ENCODE measurements around the gene KIF6. TPM values are rescaled to one million over a fixed set of nuclear protein-coding genes. Genes with fewer than 3 reads are reported as not detected.

The KIF6 gene
- polyA plus RNA-seq, 2 of the 4 experiments (the other 2 are of a cell fraction) = 0.05 to 0.39 TPM

GRCh38 chr6:39347206-39347605, 378.0 kb downstream of the KIF6 start:
- ChIA-PET CTCF (interaction anchor here (0.5 to 2.0 kb wide), 7 partner anchors 9 to 1728 kb away, joined by 3 to 7 read pairs (median 4); no protein-coding TSS in a partner anchor), POLR2A (no interaction called here)
- FAIRE-seq = no peak
- Histone ChIP-seq H3K27ac (no peak overlapping the region), H3K9me3 (no peaks in the 10 kb centered on the region), H3K4me3 (no peak overlapping the region), H3K4me1 (no peaks in the 10 kb centered on the region), H3K4me2 (no peak overlapping the region)
- TF ChIP-seq HDAC2 (IDR thresholded peaks at IDR 0.05) = no peak
- TF ChIP-seq HMGXB4 (CRISPR knock-in tag; IDR thresholded peaks at IDR 0.05; ENCODE audit: borderline replicate concordance) = no peak
- no peak for TF ChIP-seq BCL3 (IDR thresholded peaks at IDR 0.05)
- no peak for TF ChIP-seq JUNB (IDR thresholded peaks at IDR 0.05)
- no peak for TF ChIP-seq SREBF2 (IDR thresholded peaks at IDR 0.05)
- TF ChIP-seq ZNF302 (CRISPR knock-in tag; IDR thresholded peaks at IDR 0.05) = no peak
- no peak for TF ChIP-seq CHD2 (IDR thresholded peaks at IDR 0.05; ENCODE audit: low read length, partially characterized antibody)
- TF ChIP-seq HOXB13 (CRISPR knock-in tag; IDR thresholded peaks at IDR 0.05; ENCODE audit: low read depth) = no peak
- TF ChIP-seq FOXS1 (CRISPR knock-in tag; IDR thresholded peaks at IDR 0.05) = no peak
- 72% methylated on average over 4 of the region's 6 CpGs for WGBS (ENCODE audit: missing lambda C conversion rate)
- no peak for ATAC-seq
- DNase-seq (ENCODE audit: low read depth in 1 of 2, low spot score in 1 of 2) = no peak

GRCh38 chr6:39344821-39345280, 380.4 kb downstream of the KIF6 start:
- H3K4me2 ChIP-seq = no peak overlapping the region
- DNase-seq (ENCODE audit: low read depth in 1 of 2, low spot score in 1 of 2) = no peak
- no peak for ATAC-seq
- ChIA-PET CTCF (no interaction called here), POLR2A (no interaction called here)
- H3K27ac ChIP-seq = no peak overlapping the region
- TF ChIP-seq ATOH8 (CRISPR knock-in tag; IDR thresholded peaks at IDR 0.05; ENCODE audit: low read depth) = no peak
- no peak for TF ChIP-seq HOXB13 (CRISPR knock-in tag; IDR thresholded peaks at IDR 0.05; ENCODE audit: low read depth)
- no peaks in the 10 kb centered on the region for H3K9me3 ChIP-seq
- WGBS (ENCODE audit: missing lambda C conversion rate) = 37% methylated on average over 4 of the region's 7 CpGs
- no peaks in the 10 kb centered on the region for H3K4me1 ChIP-seq
- FAIRE-seq = no peak
- H3K4me3 ChIP-seq = no peak overlapping the region

- ATAC-seq = no peak
- no peak for FAIRE-seq
- H3K4me3 ChIP-seq = no peak overlapping the region
Measured at GRCh38 chr6:39343396-39343870, 381.8 kb downstream of the KIF6 start.

More at GRCh38 chr6:39343396-39343870, 381.8 kb downstream of the KIF6 start:
- H3K4me2 ChIP-seq = no peak overlapping the region
- no peak overlapping the region for H3K27ac ChIP-seq
- H3K4me1 ChIP-seq = no peaks in the 10 kb centered on the region
- H3K9me3 ChIP-seq = no peaks in the 10 kb centered on the region
- ChIA-PET CTCF (no interaction called here), POLR2A (no interaction called here)
- 37% methylated on average over 7 of the region's 9 CpGs for WGBS (ENCODE audit: missing lambda C conversion rate)
- no peak for DNase-seq (ENCODE audit: low read depth in 1 of 2, low spot score in 1 of 2)
- TF ChIP-seq ATOH8 (CRISPR knock-in tag; IDR thresholded peaks at IDR 0.05; ENCODE audit: low read depth) (no peak), HOXB13 (CRISPR knock-in tag; IDR thresholded peaks at IDR 0.05; ENCODE audit: low read depth) (no peak), RNF2 (IDR thresholded peaks at IDR 0.05; ENCODE audit: borderline replicate concordance, low read depth) (no peak), JUN (IDR thresholded peaks at IDR 0.05) (no peak), FOSB (CRISPR knock-in tag; IDR thresholded peaks at IDR 0.05) (no peak), CBX2 (IDR thresholded peaks at IDR 0.05; ENCODE audit: borderline replicate concordance, low read depth) (no peak), CBX8 (IDR thresholded peaks at IDR 0.05) (no peak), POLR2AphosphoS2 (conservative IDR thresholded peaks at IDR 0.05; ENCODE audit: low read length) (no peak), E2F6 (IDR thresholded peaks at IDR 0.05; ENCODE audit: borderline replicate concordance, low read depth) (no peak), RCOR1 (IDR thresholded peaks at IDR 0.05; ENCODE audit: low read depth, low read length) (no peak), ZC3H11A (IDR thresholded peaks at IDR 0.05) (no peak), ZNF302 (CRISPR knock-in tag; IDR thresholded peaks at IDR 0.05) (no peak), RAD21 (conservative IDR thresholded peaks at IDR 0.05 in 1 of 2, IDR thresholded peaks at IDR 0.05 in 1 of 2) (no peak)

Data from A549 (cell line).